Measurements from ENCODE around the gene TBC1D1. TPM values are rescaled to one million over a fixed set of nuclear protein-coding genes. Genes with fewer than 3 reads are reported as not detected.

TBC1D1 gene
- total and polyA plus RNA-seq, 2 of the 8 experiments (the other 6 are each of a cell fraction or from before 2014, with no cell fraction given): 96.9 to 162 TPM

DNA sequence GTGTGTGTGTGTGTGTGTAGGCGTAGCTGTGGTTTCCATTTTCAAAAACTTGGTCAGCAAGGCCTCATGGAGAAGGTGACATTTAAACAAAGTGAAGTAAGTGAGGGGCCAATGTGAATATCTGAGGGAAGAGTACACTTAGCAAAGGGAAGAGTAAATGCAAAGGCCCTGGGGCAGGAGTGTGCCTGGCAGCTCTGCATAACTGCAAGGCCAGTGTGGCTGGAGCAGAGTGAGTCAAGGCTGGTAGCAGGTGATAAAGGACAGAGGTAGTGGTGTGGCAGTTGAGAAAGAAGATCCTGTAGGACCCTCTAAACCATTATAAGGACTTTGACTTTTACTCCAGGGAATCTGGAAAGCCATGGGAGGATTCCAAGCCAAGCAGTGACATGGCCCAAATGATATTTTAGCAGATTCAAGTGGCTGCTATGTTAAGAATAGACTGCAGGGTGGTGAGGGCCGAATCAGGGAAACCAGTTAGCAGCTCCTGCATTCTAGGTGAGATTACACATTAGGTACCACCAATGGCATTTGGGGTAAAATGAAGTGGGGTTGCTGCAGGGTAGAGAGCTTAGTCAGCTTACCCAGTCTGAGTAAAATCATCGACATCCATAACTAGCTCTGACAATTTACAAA is 5.9 kb upstream of the TBC1D1 start (continued):
- TF ChIP-seq, protein P1, sequence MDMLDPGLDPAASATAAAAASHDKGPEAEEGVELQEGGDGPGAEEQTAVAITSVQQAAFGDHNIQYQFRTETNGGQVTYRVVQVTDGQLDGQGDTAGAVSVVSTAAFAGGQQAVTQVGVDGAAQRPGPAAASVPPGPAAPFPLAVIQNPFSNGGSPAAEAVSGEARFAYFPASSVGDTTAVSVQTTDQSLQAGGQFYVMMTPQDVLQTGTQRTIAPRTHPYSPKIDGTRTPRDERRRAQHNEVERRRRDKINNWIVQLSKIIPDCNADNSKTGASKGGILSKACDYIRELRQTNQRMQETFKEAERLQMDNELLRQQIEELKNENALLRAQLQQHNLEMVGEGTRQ (IDR thresholded peaks at IDR 0.05; ENCODE audit: low read length): no peak
- no peak for TF ChIP-seq POLR2A (IDR thresholded peaks at IDR 0.05; ENCODE audit: control extremely low read depth in 1 of 2, low read depth in 2 of 2, low read length in 2 of 2)
- TF ChIP-seq NRF1 (IDR thresholded peaks at IDR 0.05; ENCODE audit: low read depth, low read length): no peak
- no peak for TF ChIP-seq PHF8 (conservative IDR thresholded peaks at IDR 0.05; ENCODE audit: low read depth, low read length)
